ENCODE results near the gene ADAR.

- TF ChIP-seq EZH2 (IDR thresholded peaks at IDR 0.05; ENCODE audit: borderline replicate concordance, low read depth, low read length, severe bottlenecking) = no peak
- TF ChIP-seq, protein P1, sequence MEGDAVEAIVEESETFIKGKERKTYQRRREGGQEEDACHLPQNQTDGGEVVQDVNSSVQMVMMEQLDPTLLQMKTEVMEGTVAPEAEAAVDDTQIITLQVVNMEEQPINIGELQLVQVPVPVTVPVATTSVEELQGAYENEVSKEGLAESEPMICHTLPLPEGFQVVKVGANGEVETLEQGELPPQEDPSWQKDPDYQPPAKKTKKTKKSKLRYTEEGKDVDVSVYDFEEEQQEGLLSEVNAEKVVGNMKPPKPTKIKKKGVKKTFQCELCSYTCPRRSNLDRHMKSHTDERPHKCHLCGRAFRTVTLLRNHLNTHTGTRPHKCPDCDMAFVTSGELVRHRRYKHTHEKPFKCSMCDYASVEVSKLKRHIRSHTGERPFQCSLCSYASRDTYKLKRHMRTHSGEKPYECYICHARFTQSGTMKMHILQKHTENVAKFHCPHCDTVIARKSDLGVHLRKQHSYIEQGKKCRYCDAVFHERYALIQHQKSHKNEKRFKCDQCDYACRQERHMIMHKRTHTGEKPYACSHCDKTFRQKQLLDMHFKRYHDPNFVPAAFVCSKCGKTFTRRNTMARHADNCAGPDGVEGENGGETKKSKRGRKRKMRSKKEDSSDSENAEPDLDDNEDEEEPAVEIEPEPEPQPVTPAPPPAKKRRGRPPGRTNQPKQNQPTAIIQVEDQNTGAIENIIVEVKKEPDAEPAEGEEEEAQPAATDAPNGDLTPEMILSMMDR (IDR thresholded peaks at IDR 0.05; ENCODE audit: borderline replicate concordance, extremely low read depth, low read length, poor library complexity, severe bottlenecking) = no peak
These were observed 12.4 kb downstream of the ADAR start for GRCh38 chr1:154595621-154596020.

Measured in DND-41 (cell line).